GM18526 (cell line): ENCODE measurements around the gene TFDP2.
A peak's percentile ranks its signal among the peaks of the same experiment; 100 is the strongest.

Source experiments
- POLR2A ChIP-seq: IDR thresholded peaks from 3 replicates; pipeline ENCODE4 v1.6.1; 2011; ENCODE audit not compliant: insufficient read length; ENCODE audit errors: extremely low read depth

The TFDP2 gene

GRCh38 chr3:142148792-142149672 lies at the start of gene TFDP2:
TFDP2 (minus strand) TSS chr3:142149544; CDS start chr3:142101749, 47,795 bp downstream.
- peak; percentile 43 for TF ChIP-seq POLR2A

GRCh38 chr3:142188846-142189245 lies 39.5 kb upstream of the TFDP2 start:
- TF ChIP-seq POLR2A, result no peak

GRCh38 chr3:142180761-142181362 lies 31.5 kb upstream of the TFDP2 start:
- TF ChIP-seq POLR2A, result no peak

GRCh38 chr3:142175478-142175877 lies 26.1 kb upstream of the TFDP2 start:
- no peak for TF ChIP-seq POLR2A

GRCh38 chr3:142174559-142174958 lies 25.2 kb upstream of the TFDP2 start:
- TF ChIP-seq POLR2A, result no peak

- no peak for TF ChIP-seq POLR2A
Observed at GRCh38 chr3:142168514-142168913, 19.2 kb upstream of the TFDP2 start.

GRCh38 chr3:142165194-142165593 lies 15.8 kb upstream of the TFDP2 start:
- TF ChIP-seq POLR2A, result no peak

GRCh38 chr3:142159083-142159740 lies 9.9 kb upstream of the TFDP2 start:
- TF ChIP-seq POLR2A, result no peak

GRCh38 chr3:142154186-142154585 lies 4.8 kb upstream of the TFDP2 start:
- TF ChIP-seq POLR2A, result no peak

- no peak for TF ChIP-seq POLR2A
Observed at GRCh38 chr3:142152384-142152783, 3.0 kb upstream of the TFDP2 start.

- TF ChIP-seq POLR2A, result no peak
Observed at GRCh38 chr3:142151828-142152227, 2.5 kb upstream of the TFDP2 start.

GRCh38 chr3:142151240-142151639 lies 1.9 kb upstream of the TFDP2 start:
- TF ChIP-seq POLR2A, result no peak

- TF ChIP-seq POLR2A, result no peak
Observed at GRCh38 chr3:142150271-142150670, 927 bp upstream of the TFDP2 start.

GRCh38 chr3:142149673-142149992 lies 289 bp upstream of the TFDP2 start:
- TF ChIP-seq POLR2A, result no peak

GRCh38 chr3:142148044-142148791 lies 1.1 kb downstream of the TFDP2 start:
- no peak for TF ChIP-seq POLR2A
